GM12891 (cell line): Measurements from ENCODE around the gene NMS. TPM values are rescaled to one million over a fixed set of nuclear protein-coding genes. Genes with fewer than 3 reads are reported as not detected.

Source experiments
- DNase-seq: peaks from one replicate; pipeline ENCODE4 v3.0.0; 2011; ENCODE audit warnings: low spot score; ENCODE audit not compliant: insufficient read length
- FAIRE-seq: peaks from 2 replicates; lab custom pipeline; 2011; peaks lifted over from hg19 to GRCh38; lab: Jason Lieb, UNC
- PAX5 ChIP-seq: IDR thresholded peaks from 2 replicates; pipeline ENCODE4 v1.6.1; 2011; ENCODE audit warnings: low read length, moderate library complexity, mild to moderate bottlenecking; ENCODE audit not compliant: insufficient read depth, severe bottlenecking
- POLR2A ChIP-seq: IDR thresholded peaks from 2 replicates; pipeline ENCODE4 v1.6.1; 2011; ENCODE audit warnings: low read depth, low read length, control low read depth
- POLR2AphosphoS5 ChIP-seq: IDR thresholded peaks from 2 replicates; pipeline ENCODE4 v1.6.1; 2011; ENCODE audit warnings: low read depth, low read length, control low read depth
- POU2F2 ChIP-seq: IDR thresholded peaks from 2 replicates; pipeline ENCODE4 v1.6.1; 2011; ENCODE audit warnings: low read depth, mild to moderate bottlenecking, control low read depth, low read length, moderate library complexity
- SPI1 ChIP-seq: IDR thresholded peaks from 2 replicates; pipeline ENCODE4 v1.6.1; 2011; ENCODE audit warnings: low read depth, low read length, control low read depth
- TAF1 ChIP-seq: IDR thresholded peaks from 2 replicates; pipeline ENCODE4 v1.6.1; 2011; ENCODE audit warnings: low read depth, low read length, control low read depth
- polyA plus RNA-seq: library from polyadenylated mRNA; unstranded; fragments of >200 nt; gene quantifications from one replicate; pipeline ENCODE4 v1.2.1, GENCODE V29; 2012; ENCODE audit warnings: low read depth, missing spikeins, inconsistent platforms; ENCODE audit not compliant: missing spikeins

Gene NMS, protein sequence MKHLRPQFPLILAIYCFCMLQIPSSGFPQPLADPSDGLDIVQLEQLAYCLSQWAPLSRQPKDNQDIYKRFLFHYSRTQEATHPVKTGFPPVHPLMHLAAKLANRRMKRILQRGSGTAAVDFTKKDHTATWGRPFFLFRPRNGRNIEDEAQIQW
- polyA plus RNA-seq, result not detected

DNA sequence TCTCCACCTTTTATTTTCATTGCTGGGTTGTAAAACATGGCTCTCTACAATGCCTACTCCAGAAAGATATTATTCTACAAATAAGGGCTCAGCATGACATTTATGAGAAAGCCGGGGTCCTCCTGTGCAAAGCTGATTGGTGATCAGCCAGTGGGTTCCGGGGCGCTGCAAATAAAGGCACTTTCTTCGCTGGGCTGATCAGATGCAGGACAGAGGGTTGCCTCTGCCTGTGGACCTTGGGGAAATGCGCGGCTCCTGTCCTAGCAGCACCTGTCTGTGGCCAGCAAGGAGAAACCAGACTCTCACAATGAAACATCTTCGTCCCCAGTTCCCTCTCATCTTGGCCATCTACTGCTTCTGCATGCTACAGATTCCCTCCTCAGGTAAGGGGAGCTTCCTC, at the start of gene NMS:
NMS (plus strand) TSS at position 301 of the 400 bp plus-strand sequence; CDS start at position 308, 7 bp downstream.
- no peak for FAIRE-seq
- DNase-seq, result no peak
- TF ChIP-seq TAF1 (no peak), PAX5 (no peak), POU2F2 (no peak), POLR2A (no peak), POLR2AphosphoS5 (no peak), SPI1 (no peak)

DNA sequence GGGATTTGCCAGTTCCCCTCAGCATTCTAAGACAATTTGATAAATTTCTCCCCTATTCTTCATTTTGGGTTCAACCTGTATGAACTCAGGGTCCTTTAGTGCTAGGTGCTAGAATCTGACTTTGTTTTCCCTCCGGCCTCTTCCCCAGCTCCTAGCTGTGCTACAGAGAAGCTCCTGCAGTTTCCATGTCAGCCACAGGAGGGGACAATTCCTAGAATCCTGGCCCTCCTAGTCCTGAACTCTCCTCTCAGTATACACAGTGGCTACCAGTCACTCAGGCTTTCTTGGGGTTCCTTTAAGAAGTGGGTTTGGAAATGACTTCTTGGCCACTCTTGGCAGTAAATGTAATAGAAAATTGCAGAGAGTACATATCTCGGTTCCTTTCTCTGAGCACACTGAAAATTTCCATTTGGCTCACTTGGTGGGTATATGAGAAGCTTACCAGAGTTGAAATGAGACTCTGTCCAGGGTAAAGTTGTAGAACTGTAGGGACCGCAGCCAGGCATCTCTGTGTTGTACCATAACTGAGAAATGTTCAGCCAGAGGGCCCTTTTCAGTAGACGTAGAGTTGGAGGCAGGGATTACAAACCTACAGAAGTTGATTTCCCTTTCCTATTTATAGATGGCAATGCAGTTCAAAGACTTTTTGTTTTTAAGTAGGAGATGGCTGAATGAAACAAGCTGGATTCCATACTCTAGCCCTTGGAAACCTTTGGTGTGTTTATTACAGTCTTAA, 47.8 kb upstream of the NMS start:
- DNase-seq, result no peak

DNA sequence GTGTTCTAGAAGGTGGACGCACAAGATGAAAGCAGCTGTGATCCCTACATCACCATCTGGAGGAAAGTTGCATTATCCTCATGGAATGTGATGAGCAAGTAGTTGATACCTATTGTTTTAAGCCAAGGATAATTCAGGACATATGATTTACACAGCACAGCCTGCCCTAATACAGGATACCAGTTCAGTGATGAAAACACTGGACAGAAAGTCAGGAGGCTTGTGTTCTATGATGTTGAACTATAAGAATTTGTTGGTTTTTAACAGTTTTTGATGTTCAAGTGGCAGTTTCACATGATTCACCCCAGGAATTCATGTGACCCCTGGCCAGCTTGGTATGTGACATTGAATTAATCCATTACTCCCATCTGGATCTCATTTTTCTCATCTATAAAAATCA, 46.7 kb upstream of the NMS start:
- FAIRE-seq (no peak), DNase-seq (no peak)
- no peak for TF ChIP-seq POU2F2
- TF ChIP-seq TAF1, result no peak
- no peak for TF ChIP-seq PAX5
- TF ChIP-seq POLR2AphosphoS5, result no peak
- TF ChIP-seq SPI1, result no peak
- TF ChIP-seq POLR2A, result no peak

More for the DNA sequence above, 47.8 kb upstream of the NMS start:
- no peak for FAIRE-seq
- TF ChIP-seq POU2F2 (no peak), PAX5 (no peak), POLR2AphosphoS5 (no peak), POLR2A (no peak), TAF1 (no peak), SPI1 (no peak)

DNA sequence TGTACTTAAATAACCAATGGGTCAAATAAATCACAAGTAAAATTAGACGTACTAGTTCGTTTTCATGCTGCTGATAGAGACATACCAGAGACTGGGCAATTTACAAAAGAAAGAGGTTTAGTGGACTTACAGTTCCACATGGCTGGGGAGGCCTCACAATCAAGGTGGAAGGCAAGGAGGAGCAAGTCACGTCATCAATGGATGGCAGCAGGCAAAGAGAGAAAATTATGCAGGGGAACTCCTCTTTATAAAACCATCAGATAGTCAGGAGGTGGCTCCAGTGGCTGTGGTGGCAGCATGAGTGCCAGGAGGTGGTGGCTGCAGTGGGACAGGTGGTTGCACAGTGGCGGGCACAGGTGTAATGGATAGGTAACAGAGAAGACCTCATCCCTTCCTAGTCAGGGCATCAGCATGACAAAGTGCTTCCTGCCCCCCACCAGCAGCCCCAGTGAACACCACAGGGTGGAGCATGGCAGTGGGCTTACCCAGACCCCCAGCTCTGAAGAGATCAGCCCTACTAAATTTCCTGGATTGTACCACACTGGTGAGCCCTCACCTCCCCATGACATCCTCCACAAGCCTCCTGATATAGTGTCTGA, 45.9 kb upstream of the NMS start:
- DNase-seq (no peak), FAIRE-seq (no peak)
- no peak for TF ChIP-seq TAF1
- TF ChIP-seq PAX5, result no peak
- TF ChIP-seq POLR2A, result no peak
- TF ChIP-seq SPI1, result no peak
- TF ChIP-seq POLR2AphosphoS5, result no peak
- TF ChIP-seq POU2F2, result no peak

DNA sequence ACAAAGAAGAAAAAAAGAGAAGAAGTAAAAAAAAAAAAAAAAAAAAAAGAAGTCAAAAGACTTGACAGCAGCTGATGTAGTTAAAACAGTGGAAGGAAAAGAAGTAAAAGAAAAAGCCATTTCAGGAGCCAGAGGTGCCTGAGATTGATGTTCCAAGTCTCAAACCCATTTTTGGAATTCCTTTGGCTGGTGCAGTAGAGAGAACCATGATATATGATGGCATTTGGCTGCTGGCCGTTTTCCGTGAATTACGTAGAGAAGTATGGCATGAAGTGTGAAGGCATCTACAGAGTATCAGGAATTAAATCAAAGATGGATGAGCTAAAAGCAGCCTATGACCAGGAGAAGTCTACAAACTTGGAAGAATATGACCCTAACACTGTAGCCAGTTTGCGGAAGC, 45.2 kb upstream of the NMS start:
- DNase-seq (no peak), FAIRE-seq (no peak)
- no peak for TF ChIP-seq PAX5
- TF ChIP-seq POU2F2, result no peak
- no peak for TF ChIP-seq POLR2A
- TF ChIP-seq SPI1, result no peak
- no peak for TF ChIP-seq POLR2AphosphoS5
- TF ChIP-seq TAF1, result no peak

DNA sequence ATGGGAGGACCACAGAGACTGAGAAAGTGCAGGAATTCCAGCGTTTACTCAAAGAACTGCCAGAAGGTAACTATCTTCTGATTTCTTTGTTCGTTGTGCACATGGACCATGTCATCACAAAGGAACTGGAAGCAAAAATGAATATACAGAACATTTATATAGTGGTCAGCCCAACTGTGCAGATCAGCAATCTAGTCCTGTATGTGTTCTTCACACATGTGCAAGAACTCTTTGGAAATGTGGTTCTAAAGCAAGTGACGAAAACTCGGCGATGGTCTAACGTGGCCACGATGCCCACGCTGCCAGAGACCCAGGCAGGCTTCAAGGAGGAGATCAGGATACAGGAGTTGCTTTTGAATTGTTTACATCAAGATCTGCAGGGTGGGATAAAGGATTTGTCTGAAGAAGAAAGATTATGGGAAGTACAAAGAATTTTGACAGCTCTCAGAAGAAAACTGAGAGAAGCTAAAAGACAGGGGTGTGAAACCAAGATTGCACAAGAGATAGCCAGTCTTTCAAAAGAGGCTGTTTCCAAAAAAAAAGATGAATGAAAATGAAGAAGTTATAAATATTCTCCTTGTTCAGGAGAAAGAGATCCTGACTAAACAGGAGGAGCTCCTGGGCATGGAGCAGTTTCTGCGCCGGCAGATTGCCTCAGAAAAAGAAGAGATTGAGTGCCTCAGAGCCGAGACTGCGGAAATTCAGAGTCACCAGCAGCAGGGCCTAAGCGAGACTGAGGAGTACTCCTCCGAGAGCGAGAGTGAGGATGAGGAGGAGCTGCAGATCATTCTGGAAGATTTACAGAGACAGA, 44.5 kb upstream of the NMS start:
- FAIRE-seq (no peak), DNase-seq (no peak)
- TF ChIP-seq POLR2A (no peak), PAX5 (no peak), POLR2AphosphoS5 (no peak), SPI1 (no peak), POU2F2 (no peak), TAF1 (no peak)

DNA sequence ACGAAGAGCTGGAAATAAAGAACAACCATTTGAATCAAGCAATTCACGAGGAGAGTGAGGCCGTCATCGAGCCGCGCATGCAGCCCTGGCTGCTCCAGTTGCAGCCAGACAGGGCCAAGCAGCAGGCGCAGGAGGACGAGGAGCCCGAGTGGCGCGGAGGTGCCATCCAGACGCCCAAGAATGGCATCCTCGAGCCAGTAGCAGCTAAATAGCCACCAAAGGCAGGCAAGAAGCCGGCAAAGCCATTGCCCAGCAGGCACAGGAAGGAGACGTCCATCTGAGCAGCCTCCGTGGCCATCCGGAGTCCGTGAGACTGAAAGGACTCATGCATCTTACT, 43.9 kb upstream of the NMS start:
- DNase-seq (no peak), FAIRE-seq (no peak)
- TF ChIP-seq TAF1, result no peak

DNA sequence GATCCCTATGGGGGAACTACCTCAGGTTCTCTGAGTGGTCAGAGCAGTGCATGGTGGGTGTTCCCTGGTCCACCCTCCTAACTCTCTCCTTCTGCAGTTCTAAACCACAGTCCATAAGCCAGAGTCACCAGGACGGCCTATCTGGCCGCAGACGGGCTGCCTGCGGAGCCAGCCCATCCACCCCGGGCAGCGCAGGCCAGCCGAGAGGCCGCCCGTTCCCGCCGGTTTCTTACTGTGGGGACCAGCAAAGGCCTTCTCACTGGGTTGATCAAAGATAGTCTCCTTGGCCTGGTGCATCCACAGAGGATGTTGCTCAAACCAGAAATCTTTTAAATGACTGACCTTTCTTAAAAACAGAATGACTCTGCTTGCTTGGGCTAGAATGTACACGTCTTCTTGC, 43.2 kb upstream of the NMS start:
- DNase-seq, result no peak
- TF ChIP-seq PAX5 (no peak), SPI1 (no peak), TAF1 (no peak), POLR2A (no peak), POU2F2 (no peak), POLR2AphosphoS5 (no peak)
- no peak for FAIRE-seq

DNA sequence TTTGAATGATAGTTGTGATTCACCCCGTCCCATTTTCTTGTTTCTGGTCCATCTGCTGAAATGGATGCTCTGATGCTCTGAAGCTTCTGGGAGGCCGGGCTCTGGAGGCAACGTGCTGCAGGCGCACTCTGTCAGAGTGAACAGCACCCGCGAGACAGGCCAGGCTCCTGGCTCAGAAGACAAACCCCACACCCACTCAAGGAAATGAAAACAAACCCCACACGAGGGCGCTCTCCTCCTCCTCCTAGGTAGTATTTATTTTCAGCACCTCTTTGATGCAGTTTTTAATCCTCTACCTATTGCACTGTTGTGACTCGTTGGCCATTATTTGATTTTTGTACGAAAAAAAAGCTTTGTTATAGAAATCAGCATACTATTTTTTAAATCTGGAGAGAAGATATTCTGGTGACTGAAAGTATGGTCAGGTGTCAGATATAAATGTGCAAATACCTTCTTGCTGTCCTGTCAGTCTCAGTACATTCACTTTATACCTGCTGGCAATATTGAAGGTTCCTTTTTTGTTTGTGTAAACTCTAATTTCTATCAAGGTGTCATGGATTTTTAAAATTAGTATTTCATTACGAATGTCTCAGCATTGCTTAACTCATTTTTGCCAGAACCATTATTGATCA, 42.5 kb upstream of the NMS start:
- FAIRE-seq (no peak), DNase-seq (no peak)
- TF ChIP-seq POU2F2 (no peak), PAX5 (no peak), POLR2A (no peak), SPI1 (no peak), TAF1 (no peak), POLR2AphosphoS5 (no peak)
